GM23338 (cell line): ENCODE measurements around the gene PRMT3. TPM values are rescaled to one million over a fixed set of nuclear protein-coding genes. Genes with fewer than 3 reads are reported as not detected.

ENCODE experiments used
- ATAC-seq: fragments of 200-7000 bp; cut with Tn5 transposase; 3 replicates; pipeline ENCODE4 v1.9.1; 2020
- DNase-seq: peaks from one replicate; pipeline ENCODE4 v3.0.0-alpha.2; 2015; ENCODE audit warnings: low spot score
- H2AFZ ChIP-seq: fragments of 200-600 bp; sonication (generic); 2 replicates; pipeline ENCODE4 v1.8.0; 2016; ENCODE audit warnings: antibody characterized with exemption, mild to moderate bottlenecking, moderate library complexity
- H3F3A ChIP-seq: fragments of 200-600 bp; sonication (generic); replicated peaks from 2 replicates; pipeline ENCODE4 v1.8.0; 2017; ENCODE audit warnings: antibody characterized with exemption, mixed run types, low read depth
- H3K27ac ChIP-seq: fragments of 200-600 bp; sonication (generic); 2 replicates; pipeline ENCODE4 v1.6.1; 2016; ENCODE audit warnings: low read depth
- H3K27me3 ChIP-seq: fragments of 200-600 bp; sonication (generic); 2 replicates; pipeline ENCODE4 v1.8.0; 2016; ENCODE audit warnings: mild to moderate bottlenecking, mixed run types, moderate library complexity; ENCODE audit not compliant: insufficient read depth
- H3K36me3 ChIP-seq: fragments of 200-600 bp; sonication (generic); 2 replicates; pipeline ENCODE4 v1.8.0; 2016; ENCODE audit warnings: mild to moderate bottlenecking; ENCODE audit not compliant: insufficient read depth
- H3K4me1 ChIP-seq: fragments of 200-600 bp; sonication (generic); 2 replicates; pipeline ENCODE4 v1.8.0; 2016; ENCODE audit warnings: mild to moderate bottlenecking, moderate library complexity; ENCODE audit not compliant: insufficient read depth
- H3K4me2 ChIP-seq: fragments of 200-600 bp; sonication (generic); 2 replicates; pipeline ENCODE4 v1.7.1; 2017; ENCODE audit warnings: mixed run types
- H3K4me3 ChIP-seq: fragments of 200-600 bp; sonication (generic); 2 replicates; pipeline ENCODE4 v1.6.1; 2016; ENCODE audit warnings: mixed run types
- H3K79me2 ChIP-seq: fragments of 200-600 bp; sonication (generic); replicated peaks from 2 replicates; pipeline ENCODE4 v1.8.0; 2017; ENCODE audit warnings: mild to moderate bottlenecking; ENCODE audit not compliant: insufficient read depth
- H3K9me2 ChIP-seq: fragments of 200-600 bp; sonication (generic); 2 replicates; pipeline ENCODE4 v1.8.0; 2017; ENCODE audit not compliant: insufficient read depth
- H4K20me1 ChIP-seq: fragments of 200-600 bp; sonication (generic); replicated peaks from 2 replicates; pipeline ENCODE4 v1.8.0; 2017; ENCODE audit warnings: mild to moderate bottlenecking; ENCODE audit not compliant: insufficient read depth
- H3K27ac Mint-ChIP-seq: 2 replicates; pipeline ENCODE4 v1.8.0; 2020; ENCODE audit warnings: inconsistent platforms, mild to moderate bottlenecking, moderate library complexity, mixed read lengths
- H3K27me3 Mint-ChIP-seq: 3 replicates; pipeline ENCODE4 v1.8.0; 2022; ENCODE audit warnings: low read depth, mild to moderate bottlenecking, moderate library complexity, mixed read lengths, inconsistent platforms; ENCODE audit not compliant: insufficient read depth, poor library complexity
- H3K36me3 Mint-ChIP-seq: 3 replicates; pipeline ENCODE4 v1.8.0; 2021; ENCODE audit warnings: low read depth, mild to moderate bottlenecking, inconsistent platforms, moderate library complexity, mixed read lengths
- H3K4me1 Mint-ChIP-seq: 3 replicates; pipeline ENCODE4 v1.8.0; 2020; ENCODE audit warnings: mild to moderate bottlenecking, inconsistent platforms, mixed read lengths
- H3K4me3 Mint-ChIP-seq: 3 replicates; pipeline ENCODE4 v1.8.0; 2021; ENCODE audit warnings: moderate library complexity, mild to moderate bottlenecking, inconsistent platforms, mixed read lengths
- H3K9me3 Mint-ChIP-seq: 3 replicates; pipeline ENCODE4 v1.8.0; 2020; ENCODE audit warnings: moderate library complexity, mild to moderate bottlenecking, inconsistent platforms, mixed read lengths
- CREB1 ChIP-seq: fragments of 250-450 bp; sonication (Bioruptor Pico); IDR thresholded peaks from 2 replicates; pipeline ENCODE4 v1.5.0; 2020; ENCODE audit warnings: low read depth, mild to moderate bottlenecking, moderate library complexity
- CTCF ChIP-seq, 2 experiments: fragments of 200-600 bp in 1 of 2; sonication (generic) in 1 of 2; conservative IDR thresholded peaks; 2 replicates each; pipeline versions ENCODE4 v1.5.1 to v1.6.1; 2016 to 2017; ENCODE audit warnings: antibody characterized with exemption in 2 of 2, low read depth in 2 of 2, mild to moderate bottlenecking in 2 of 2, moderate library complexity in 1 of 2
- ETS1 ChIP-seq: IDR thresholded peaks from 2 replicates; pipeline ENCODE4 v1.6.1; 2016; ENCODE audit warnings: antibody characterized with exemption
- EZH2 ChIP-seq: fragments of 200-600 bp; sonication (generic); IDR thresholded peaks from one replicate; pipeline ENCODE4 v1.8.0; 2017; ENCODE audit warnings: antibody characterized with exemption, mild to moderate bottlenecking, low read depth; ENCODE audit not compliant: unreplicated experiment
- EZH2phosphoT487 ChIP-seq: fragments of 200-600 bp; sonication (generic); IDR thresholded peaks from one replicate; pipeline ENCODE4 v1.8.1; 2018; ENCODE audit warnings: antibody characterized with exemption; ENCODE audit not compliant: unreplicated experiment
- JUNB ChIP-seq: IDR thresholded peaks from one replicate; pipeline ENCODE4 v1.6.1; 2016; ENCODE audit warnings: antibody characterized with exemption; ENCODE audit not compliant: unreplicated experiment
- NANOG ChIP-seq: IDR thresholded peaks from 2 replicates; pipeline ENCODE4 v1.6.1; 2016; ENCODE audit warnings: antibody characterized with exemption, borderline replicate concordance
- POLR2AphosphoS5 ChIP-seq: IDR thresholded peaks from 2 replicates; pipeline ENCODE4 v1.6.1; 2016; ENCODE audit warnings: antibody characterized with exemption, low read depth
- REST ChIP-seq: IDR thresholded peaks from one replicate; pipeline ENCODE4 v1.6.1; 2018; ENCODE audit warnings: antibody characterized with exemption; ENCODE audit not compliant: unreplicated experiment
- STAT1 ChIP-seq: IDR thresholded peaks from one replicate; pipeline ENCODE4 v1.6.1; 2016; ENCODE audit warnings: antibody characterized with exemption; ENCODE audit not compliant: unreplicated experiment
- ZNF114 ChIP-seq: fragments of 250-450 bp; sonication (Bioruptor Pico); IDR thresholded peaks from 2 replicates; pipeline ENCODE4 v1.5.0; 2020; ENCODE audit warnings: mild to moderate bottlenecking, moderate library complexity
- ZNF331 ChIP-seq: fragments of 250-450 bp; sonication (Bioruptor Pico); IDR thresholded peaks from 2 replicates; pipeline ENCODE4 v1.5.0; 2020; ENCODE audit warnings: low read depth, mild to moderate bottlenecking, moderate library complexity
- ZNF462 ChIP-seq: fragments of 250-450 bp; sonication (Bioruptor Pico); IDR thresholded peaks from 2 replicates; pipeline ENCODE4 v1.5.0; 2020; ENCODE audit warnings: mild to moderate bottlenecking, moderate library complexity
- polyA plus RNA-seq: library from polyadenylated mRNA; unstranded; fragments of >200 nt; fragmentation: Nextera tagmentation; extraction: Ambion mirVana; gene quantifications from 2 replicates; pipeline ENCODE4 v1.2.1, GENCODE V29; 2016
- total RNA-seq: library from RNA; depleted of rRNA; stranded (reverse); fragments of >200 nt; shearing (Covaris generic); gene quantifications from 2 replicates; pipeline ENCODE4 v1.2.3, GENCODE V29; 2014

The PRMT3 gene
- total and polyA plus RNA-seq, 2 experiments from 2014 or later, result 19.0 to 35.0 TPM

DNA sequence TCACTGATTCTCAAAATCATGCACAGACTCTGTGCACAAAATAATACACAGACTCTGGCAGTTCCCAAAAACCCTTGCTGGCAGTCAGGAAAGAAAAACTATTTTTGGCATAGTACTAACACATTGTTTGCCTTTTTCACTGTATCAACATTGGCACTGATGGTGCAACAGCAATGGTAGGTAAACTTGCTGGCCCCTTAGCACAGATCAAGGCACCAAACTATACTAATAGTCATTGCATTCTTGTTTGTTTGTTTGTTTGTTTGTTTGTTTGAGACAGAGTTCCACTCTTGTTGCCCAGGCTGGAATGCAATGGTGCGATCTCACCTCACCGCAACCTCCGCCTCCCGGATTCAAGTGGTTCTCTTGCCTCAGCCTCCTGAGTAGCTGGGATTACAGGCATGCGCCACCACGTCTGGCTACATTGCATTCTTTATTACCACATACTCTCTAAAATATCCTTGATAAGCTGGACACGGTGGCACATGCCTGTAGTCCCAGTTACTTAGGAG lies 130.9 kb downstream of the PRMT3 start:
- no peaks in the 10 kb centered on the region for H3K36me3 ChIP-seq
- H4K20me1 ChIP-seq, result no peaks in the 10 kb centered on the region
- no peaks in the 10 kb centered on the region for H3K27me3 ChIP-seq
- H3K36me3 Mint-ChIP-seq, result no peaks in the 10 kb centered on the region
- no peak overlapping the region for H3K27ac Mint-ChIP-seq
- no peak for ATAC-seq
- no peak overlapping the region for H2AFZ ChIP-seq
- H3K4me3 Mint-ChIP-seq, result no peak overlapping the region
- H3K4me2 ChIP-seq, result no peak overlapping the region
- no peak for TF ChIP-seq REST
- TF ChIP-seq ZNF114 (CRISPR knock-in tag), result no peak
- TF ChIP-seq CREB1, result no peak
- TF ChIP-seq ZNF331, result no peak
- TF ChIP-seq ETS1, result no peak
- no peak for TF ChIP-seq EZH2
- no peak for TF ChIP-seq NANOG
- TF ChIP-seq CTCF (conservative IDR thresholded peaks at IDR 0.05; ENCODE audit: low read depth in 2 of 2), result no peak
- no peak for TF ChIP-seq POLR2AphosphoS5
- TF ChIP-seq STAT1, result no peak
- no peak for TF ChIP-seq ZNF462 (CRISPR knock-in tag)
- TF ChIP-seq EZH2phosphoT487, result no peak
- TF ChIP-seq JUNB, result no peak
- H3K27ac ChIP-seq, result no peak overlapping the region
- H3K27me3 Mint-ChIP-seq, result peaks cover 3% of the 10 kb centered on the region
- peaks cover 31% of the 10 kb centered on the region for H3K4me1 Mint-ChIP-seq
- no peak overlapping the region for H3K4me3 ChIP-seq
- H3K4me1 ChIP-seq, result peaks cover 20% of the 10 kb centered on the region
- no peaks in the 10 kb centered on the region; the same call in 2 of the 3 replicates for H3K9me3 Mint-ChIP-seq
- no peak for DNase-seq
- H3F3A ChIP-seq, result no peaks in the 10 kb centered on the region
- no peaks in the 10 kb centered on the region for H3K79me2 ChIP-seq
- no peaks in the 10 kb centered on the region for H3K9me2 ChIP-seq
